GM23338 (cell line): Measurements from ENCODE around the gene PLEKHG4B. TPM values are rescaled to one million over a fixed set of nuclear protein-coding genes. Genes with fewer than 3 reads are reported as not detected.
"Not testable (repeated sequence)": the region's sequence is repeated elsewhere in the genome, so short reads cannot be mapped to it uniquely, and the experiment has no call there.

ENCODE experiments used
- ATAC-seq: fragments of 200-7000 bp; cut with Tn5 transposase; 3 replicates; pipeline ENCODE4 v1.9.1; 2020
- DNase-seq: peaks from one replicate; pipeline ENCODE4 v3.0.0-alpha.2; 2015; ENCODE audit warnings: low spot score
- H2AFZ ChIP-seq: fragments of 200-600 bp; sonication (generic); 2 replicates; pipeline ENCODE4 v1.8.0; 2016; ENCODE audit warnings: antibody characterized with exemption, mild to moderate bottlenecking, moderate library complexity
- H3F3A ChIP-seq: fragments of 200-600 bp; sonication (generic); replicated peaks from 2 replicates; pipeline ENCODE4 v1.8.0; 2017; ENCODE audit warnings: antibody characterized with exemption, mixed run types, low read depth
- H3K27ac ChIP-seq: fragments of 200-600 bp; sonication (generic); 2 replicates; pipeline ENCODE4 v1.6.1; 2016; ENCODE audit warnings: low read depth
- H3K27me3 ChIP-seq: fragments of 200-600 bp; sonication (generic); 2 replicates; pipeline ENCODE4 v1.8.0; 2016; ENCODE audit warnings: mild to moderate bottlenecking, mixed run types, moderate library complexity; ENCODE audit not compliant: insufficient read depth
- H3K36me3 ChIP-seq: fragments of 200-600 bp; sonication (generic); 2 replicates; pipeline ENCODE4 v1.8.0; 2016; ENCODE audit warnings: mild to moderate bottlenecking; ENCODE audit not compliant: insufficient read depth
- H3K4me1 ChIP-seq: fragments of 200-600 bp; sonication (generic); 2 replicates; pipeline ENCODE4 v1.8.0; 2016; ENCODE audit warnings: mild to moderate bottlenecking, moderate library complexity; ENCODE audit not compliant: insufficient read depth
- H3K4me2 ChIP-seq: fragments of 200-600 bp; sonication (generic); 2 replicates; pipeline ENCODE4 v1.7.1; 2017; ENCODE audit warnings: mixed run types
- H3K4me3 ChIP-seq: fragments of 200-600 bp; sonication (generic); 2 replicates; pipeline ENCODE4 v1.6.1; 2016; ENCODE audit warnings: mixed run types
- H3K79me2 ChIP-seq: fragments of 200-600 bp; sonication (generic); replicated peaks from 2 replicates; pipeline ENCODE4 v1.8.0; 2017; ENCODE audit warnings: mild to moderate bottlenecking; ENCODE audit not compliant: insufficient read depth
- H3K9me2 ChIP-seq: fragments of 200-600 bp; sonication (generic); 2 replicates; pipeline ENCODE4 v1.8.0; 2017; ENCODE audit not compliant: insufficient read depth
- H4K20me1 ChIP-seq: fragments of 200-600 bp; sonication (generic); replicated peaks from 2 replicates; pipeline ENCODE4 v1.8.0; 2017; ENCODE audit warnings: mild to moderate bottlenecking; ENCODE audit not compliant: insufficient read depth
- H3K27ac Mint-ChIP-seq: 2 replicates; pipeline ENCODE4 v1.8.0; 2020; ENCODE audit warnings: inconsistent platforms, mild to moderate bottlenecking, moderate library complexity, mixed read lengths
- H3K27me3 Mint-ChIP-seq: 3 replicates; pipeline ENCODE4 v1.8.0; 2022; ENCODE audit warnings: low read depth, mild to moderate bottlenecking, moderate library complexity, mixed read lengths, inconsistent platforms; ENCODE audit not compliant: insufficient read depth, poor library complexity
- H3K36me3 Mint-ChIP-seq: 3 replicates; pipeline ENCODE4 v1.8.0; 2021; ENCODE audit warnings: low read depth, mild to moderate bottlenecking, inconsistent platforms, moderate library complexity, mixed read lengths
- H3K4me1 Mint-ChIP-seq: 3 replicates; pipeline ENCODE4 v1.8.0; 2020; ENCODE audit warnings: mild to moderate bottlenecking, inconsistent platforms, mixed read lengths
- H3K4me3 Mint-ChIP-seq: 3 replicates; pipeline ENCODE4 v1.8.0; 2021; ENCODE audit warnings: moderate library complexity, mild to moderate bottlenecking, inconsistent platforms, mixed read lengths
- H3K9me3 Mint-ChIP-seq: 3 replicates; pipeline ENCODE4 v1.8.0; 2020; ENCODE audit warnings: moderate library complexity, mild to moderate bottlenecking, inconsistent platforms, mixed read lengths
- EZH2phosphoT487 ChIP-seq: fragments of 200-600 bp; sonication (generic); IDR thresholded peaks from one replicate; pipeline ENCODE4 v1.8.1; 2018; ENCODE audit warnings: antibody characterized with exemption; ENCODE audit not compliant: unreplicated experiment
- NANOG ChIP-seq: IDR thresholded peaks from 2 replicates; pipeline ENCODE4 v1.6.1; 2016; ENCODE audit warnings: antibody characterized with exemption, borderline replicate concordance
- POLR2AphosphoS5 ChIP-seq: IDR thresholded peaks from 2 replicates; pipeline ENCODE4 v1.6.1; 2016; ENCODE audit warnings: antibody characterized with exemption, low read depth
- STAT1 ChIP-seq: IDR thresholded peaks from one replicate; pipeline ENCODE4 v1.6.1; 2016; ENCODE audit warnings: antibody characterized with exemption; ENCODE audit not compliant: unreplicated experiment
- ZNF114 ChIP-seq: fragments of 250-450 bp; sonication (Bioruptor Pico); IDR thresholded peaks from 2 replicates; pipeline ENCODE4 v1.5.0; 2020; ENCODE audit warnings: mild to moderate bottlenecking, moderate library complexity
- ZNF462 ChIP-seq: fragments of 250-450 bp; sonication (Bioruptor Pico); IDR thresholded peaks from 2 replicates; pipeline ENCODE4 v1.5.0; 2020; ENCODE audit warnings: mild to moderate bottlenecking, moderate library complexity
- polyA plus RNA-seq: library from polyadenylated mRNA; unstranded; fragments of >200 nt; fragmentation: Nextera tagmentation; extraction: Ambion mirVana; gene quantifications from 2 replicates; pipeline ENCODE4 v1.2.1, GENCODE V29; 2016
- total RNA-seq: library from RNA; depleted of rRNA; stranded (reverse); fragments of >200 nt; shearing (Covaris generic); gene quantifications from 2 replicates; pipeline ENCODE4 v1.2.3, GENCODE V29; 2014

Gene PLEKHG4B
- total and polyA plus RNA-seq, 2 experiments from 2014 or later: 33.5 to 54.8 TPM

GRCh38 chr5:225334-225733 is 133.4 kb downstream of the PLEKHG4B start (continued):
- TF ChIP-seq ZNF462 (CRISPR knock-in tag): no peak
- no peak for TF ChIP-seq ZNF114 (CRISPR knock-in tag)
- no peak for TF ChIP-seq POLR2AphosphoS5

DNA sequence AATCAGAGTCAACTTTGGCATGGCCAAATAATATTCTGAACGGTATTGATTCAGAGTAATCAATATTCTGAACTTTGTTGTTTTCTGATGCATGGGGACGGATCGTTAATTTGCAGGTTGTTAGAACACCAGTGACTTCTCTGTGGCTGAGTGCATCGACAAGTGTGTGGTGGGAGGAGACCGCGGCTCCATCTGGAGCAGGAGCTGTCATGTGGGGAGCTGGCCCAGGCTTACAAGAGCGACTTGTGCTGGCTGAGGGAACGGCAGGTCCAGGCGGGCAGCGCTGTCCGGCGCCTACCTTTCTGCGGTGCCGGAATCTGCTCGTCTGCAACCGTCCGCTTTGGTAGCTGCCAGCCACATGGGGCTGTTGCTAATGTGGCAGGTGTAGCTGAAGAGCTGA is 135.4 kb downstream of the PLEKHG4B start:
- not testable (repeated sequence) for H3K27ac Mint-ChIP-seq, H3K4me1 ChIP-seq, H3K4me2 ChIP-seq, H3K4me3 Mint-ChIP-seq, H3F3A ChIP-seq, H3K4me1 Mint-ChIP-seq, H4K20me1 ChIP-seq, H3K9me3 Mint-ChIP-seq, ATAC-seq, H3K27ac ChIP-seq, H3K4me3 ChIP-seq, H3K27me3 Mint-ChIP-seq, H3K9me2 ChIP-seq, H2AFZ ChIP-seq, DNase-seq, H3K27me3 ChIP-seq
- H3K79me2 ChIP-seq: peaks cover 17% of the 10 kb centered on the region
- peaks cover 70% of the 10 kb centered on the region for H3K36me3 Mint-ChIP-seq
- peaks cover 35% of the 10 kb centered on the region for H3K36me3 ChIP-seq

DNA sequence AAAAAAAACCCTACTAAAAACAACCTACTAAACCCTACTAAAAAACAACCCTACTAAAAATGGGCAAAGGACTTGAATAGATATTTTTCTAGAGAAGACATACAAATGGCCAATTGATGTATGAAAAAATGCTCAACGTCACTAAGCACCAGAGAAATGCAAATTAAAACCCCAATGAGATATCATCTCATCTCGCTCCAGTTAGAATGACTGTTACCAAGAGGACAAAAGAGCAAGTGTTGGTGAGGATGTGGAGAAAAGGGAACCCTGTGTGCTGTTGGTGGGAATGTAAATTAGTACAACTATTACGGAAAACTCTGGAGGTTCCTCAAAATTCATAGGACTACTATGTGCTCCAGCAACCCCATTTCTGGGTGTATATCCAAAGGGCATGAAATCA is 136.9 kb downstream of the PLEKHG4B start:
- Histone ChIP-seq H3F3A (no peaks in the 10 kb centered on the region), H3K27me3 (no peaks in the 10 kb centered on the region), H3K4me1 (peaks cover 2% of the 10 kb centered on the region; the same call in 1 of the 2 replicates), H4K20me1 (no peaks in the 10 kb centered on the region; the same call in none of the 2 replicates), H3K4me2 (no peak overlapping the region), H3K79me2 (peaks cover 2% of the 10 kb centered on the region), H3K9me2 (no peaks in the 10 kb centered on the region), H3K36me3 (peaks cover 31% of the 10 kb centered on the region), H3K27ac (no peak overlapping the region), H2AFZ (no peak overlapping the region), H3K4me3 (no peak overlapping the region)
- no peak overlapping the region for H3K4me3 Mint-ChIP-seq
- ATAC-seq (no peak), DNase-seq (no peak)
- peaks cover 78% of the 10 kb centered on the region for H3K36me3 Mint-ChIP-seq
- no peak for TF ChIP-seq EZH2phosphoT487
- TF ChIP-seq STAT1: no peak
- no peak for TF ChIP-seq NANOG
- H3K9me3 Mint-ChIP-seq: no peaks in the 10 kb centered on the region
- H3K27me3 Mint-ChIP-seq: no peaks in the 10 kb centered on the region
- H3K4me1 Mint-ChIP-seq: peaks cover 3% of the 10 kb centered on the region; the same call in 1 of the 3 replicates
- no peak overlapping the region for H3K27ac Mint-ChIP-seq
